ENCODE data around the gene KCNJ10. TPM values are rescaled to one million over a fixed set of nuclear protein-coding genes. Genes with fewer than 3 reads are reported as not detected.

KCNJ10 gene
- total and polyA plus RNA-seq, 12 donors, result 0.11 to 0.32 (median 0.13) TPM; not detected in 7

GRCh38 chr1:159958719-159959380 is 111.1 kb downstream of the KCNJ10 start:
- Histone ChIP-seq H3K27me3 (no peaks in the 10 kb centered on the region), H3K36me3 (replicated peaks in 1 of 2) (no peaks in the 10 kb centered on the region), H3K4me3 (no peak overlapping the region), H3K9me3 (replicated peaks in 1 of 3) (no peaks in the 10 kb centered on the region), H3K4me1 (replicated peaks in 1 of 2) (no peaks in the 10 kb centered on the region), H3K27ac (no peak overlapping the region)
- intact Hi-C loops (cut with DNase I), result no loop called here
- DNase-seq, result no peak
- WGBS, 4 donors, result 46 to 65% (median 62%) methylated on average over 3 of the region's 3 CpGs
- TF ChIP-seq POLR2A (IDR thresholded peaks at IDR 0.05), result no peak

- H3K27me3 ChIP-seq, result no peaks in the 10 kb centered on the region
- no peaks in the 10 kb centered on the region for H3K9me3 ChIP-seq (replicated peaks in 1 of 3)
- H3K36me3 ChIP-seq (replicated peaks in 1 of 2), result no peaks in the 10 kb centered on the region
- no peak overlapping the region for H3K4me3 ChIP-seq
- H3K27ac ChIP-seq, result no peak overlapping the region
- no peaks in the 10 kb centered on the region for H3K4me1 ChIP-seq (replicated peaks in 1 of 2)
- TF ChIP-seq POLR2A (IDR thresholded peaks at IDR 0.05) (no peak), CTCF (IDR thresholded peaks at IDR 0.05) (no peak)
- intact Hi-C loops (cut with DNase I), result no loop called here
- no peak for DNase-seq
- 59 to 69% (median 65%) methylated on average over 5 to 9 of the region's 9 CpGs for WGBS, 4 donors
Observed at GRCh38 chr1:159957824-159958268, 112.1 kb downstream of the KCNJ10 start.

GRCh38 chr1:159955456-159955855 is 114.5 kb downstream of the KCNJ10 start:
- H3K36me3 ChIP-seq (replicated peaks in 1 of 2), result no peaks in the 10 kb centered on the region
- H3K9me3 ChIP-seq (replicated peaks in 1 of 3), result no peaks in the 10 kb centered on the region
- TF ChIP-seq POLR2A (IDR thresholded peaks at IDR 0.05), result no peak
- TF ChIP-seq CTCF (IDR thresholded peaks at IDR 0.05), result no peak
- H3K4me3 ChIP-seq, result no peak overlapping the region
- no peak for DNase-seq
- peaks cover 15% of the 10 kb centered on the region for H3K27me3 ChIP-seq
- intact Hi-C loops (cut with DNase I), result no loop called here
- H3K27ac ChIP-seq, result no peak overlapping the region
- no peaks in the 10 kb centered on the region for H3K4me1 ChIP-seq (replicated peaks in 1 of 2)
- WGBS, 4 donors, result 71 to 83% (median 80%) methylated on average over 3 of the region's 3 CpGs

GRCh38 chr1:159953536-159954515 is 116.1 kb downstream of the KCNJ10 start, which contains the start of gene SLAMF9:
Gene SLAMF9 (minus strand): TSS chr1:159954237. CDS start chr1:159954137, 100 bp downstream.
- Histone ChIP-seq H3K4me1 (replicated peaks in 1 of 2) (no peaks in the 10 kb centered on the region), H3K27ac (no peak within 1 kb of the TSS), H3K9me3 (replicated peaks in 1 of 3) (no peaks in the 10 kb centered on the region), H3K36me3 (replicated peaks in 1 of 2) (no peaks in the 10 kb centered on the region), H3K27me3 (peaks cover 15% of the 10 kb centered on the region), H3K4me3 (no peak within 1 kb of the TSS)
- TF ChIP-seq POLR2A (IDR thresholded peaks at IDR 0.05) (no peak), CTCF (IDR thresholded peaks at IDR 0.05) (no peak)
- no peak for DNase-seq
- WGBS, 4 donors, result 67 to 69% (median 68%) methylated on average over 11 of the region's 11 CpGs
- intact Hi-C loops (cut with DNase I), result no loop called here
